8988T (cell line): ENCODE measurements around the gene COL27A1.
A peak's percentile ranks its signal among the peaks of the same experiment; 100 is the strongest.

Experiments used
- DNase-seq: peaks from one replicate; pipeline ENCODE4 v3.0.0; 2011

The COL27A1 gene

DNA sequence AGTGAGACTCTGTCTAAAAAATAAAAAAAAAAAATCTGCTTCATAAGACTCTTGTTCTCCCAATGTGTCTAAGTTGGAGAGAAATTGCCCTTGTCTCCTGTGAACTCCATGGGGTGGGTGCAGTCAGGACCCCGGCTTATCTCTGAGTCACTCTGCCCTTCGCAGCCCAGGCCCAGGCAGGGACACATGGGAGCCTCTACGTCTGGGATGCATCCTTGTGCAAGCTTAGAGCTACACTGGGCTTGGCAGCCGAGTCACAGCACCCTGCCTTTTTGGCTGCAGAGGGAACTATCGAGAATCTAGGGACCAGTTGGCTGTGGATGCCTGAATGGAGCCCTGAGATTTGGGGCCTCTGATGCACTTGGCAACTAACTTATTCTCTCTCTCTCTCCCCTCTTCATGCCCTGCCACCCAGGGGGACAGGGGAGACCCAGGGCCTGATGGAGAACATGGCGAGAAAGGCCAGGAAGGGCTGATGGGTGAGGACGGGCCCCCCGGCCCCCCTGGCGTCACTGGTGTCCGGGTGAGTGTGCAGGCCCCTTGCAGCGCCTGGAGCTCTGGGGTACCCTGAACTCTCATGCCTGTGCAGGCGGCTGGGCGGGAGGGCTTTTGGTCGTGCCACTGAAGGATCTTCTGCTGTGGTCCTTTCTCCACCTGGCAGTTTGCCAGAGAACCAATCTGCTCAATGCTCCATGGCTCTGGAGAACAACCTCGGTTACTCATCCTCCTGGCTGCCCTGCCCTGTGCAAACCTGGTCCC is 120.1 kb downstream of the COL27A1 start:
- peak; percentile 21 for DNase-seq

DNA sequence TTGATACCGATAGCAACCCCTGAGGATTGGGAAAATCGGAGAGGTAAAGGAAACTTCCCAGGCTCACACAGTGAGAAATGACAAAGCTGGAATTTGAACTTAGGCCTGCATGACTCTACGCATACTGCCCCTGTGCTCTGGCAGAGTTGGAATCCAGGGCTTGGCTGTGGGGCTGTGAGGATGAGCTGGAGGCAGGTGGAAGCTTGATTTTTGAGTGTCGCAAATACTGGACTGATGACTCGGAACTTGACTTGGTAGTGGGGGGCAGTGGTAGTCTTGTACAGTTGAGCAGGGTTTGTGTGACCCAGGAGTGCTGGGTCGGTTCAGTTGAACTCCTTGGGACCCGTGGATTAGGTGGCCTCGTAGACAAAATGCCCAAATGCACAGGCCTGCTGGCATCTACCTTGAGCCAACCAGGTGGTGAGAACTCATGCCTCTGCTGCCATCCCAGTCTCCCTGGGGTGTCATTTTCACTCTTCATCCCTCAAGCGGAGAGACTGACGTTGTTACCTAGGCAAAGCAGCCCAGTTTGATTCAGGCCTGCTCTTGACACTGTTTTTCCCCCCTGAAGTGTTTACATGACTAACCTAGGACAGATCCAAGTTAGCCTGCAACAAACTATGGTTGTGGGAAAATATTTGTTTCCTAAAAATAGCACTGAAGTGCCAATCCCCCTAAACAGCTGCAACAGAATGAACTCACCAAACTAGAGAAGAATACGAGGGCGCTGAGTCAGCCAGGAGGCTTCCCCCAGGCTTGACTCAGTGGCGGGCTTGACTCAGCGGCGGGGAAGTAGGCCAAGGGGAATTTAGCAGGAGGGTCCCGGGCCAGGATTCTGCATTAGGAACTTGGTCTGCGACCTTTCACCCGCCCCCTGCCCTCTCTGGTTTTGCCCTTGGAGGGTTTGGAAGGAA is 121.8 kb downstream of the COL27A1 start:
- peak; percentile 59 for DNase-seq

DNA sequence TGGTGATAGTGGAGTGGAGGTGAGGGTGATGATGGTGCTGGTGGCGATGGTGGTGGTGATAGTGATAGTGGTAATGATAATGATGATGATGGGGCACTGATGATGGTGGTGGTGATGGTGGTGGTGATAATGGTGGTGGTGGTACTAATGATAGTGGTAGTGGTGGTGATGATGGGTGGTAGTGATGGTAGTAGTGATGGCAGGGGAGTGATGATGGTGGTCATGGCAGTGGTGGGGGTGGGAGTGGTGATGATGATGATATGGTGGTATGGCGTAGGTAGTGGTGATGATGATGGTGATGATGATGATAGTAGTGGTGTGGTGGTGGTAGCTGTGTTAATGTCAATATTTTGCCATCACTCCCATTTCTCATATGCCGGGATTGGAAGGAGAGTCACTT is 123.0 kb downstream of the COL27A1 start:
- DNase-seq = no peak

DNA sequence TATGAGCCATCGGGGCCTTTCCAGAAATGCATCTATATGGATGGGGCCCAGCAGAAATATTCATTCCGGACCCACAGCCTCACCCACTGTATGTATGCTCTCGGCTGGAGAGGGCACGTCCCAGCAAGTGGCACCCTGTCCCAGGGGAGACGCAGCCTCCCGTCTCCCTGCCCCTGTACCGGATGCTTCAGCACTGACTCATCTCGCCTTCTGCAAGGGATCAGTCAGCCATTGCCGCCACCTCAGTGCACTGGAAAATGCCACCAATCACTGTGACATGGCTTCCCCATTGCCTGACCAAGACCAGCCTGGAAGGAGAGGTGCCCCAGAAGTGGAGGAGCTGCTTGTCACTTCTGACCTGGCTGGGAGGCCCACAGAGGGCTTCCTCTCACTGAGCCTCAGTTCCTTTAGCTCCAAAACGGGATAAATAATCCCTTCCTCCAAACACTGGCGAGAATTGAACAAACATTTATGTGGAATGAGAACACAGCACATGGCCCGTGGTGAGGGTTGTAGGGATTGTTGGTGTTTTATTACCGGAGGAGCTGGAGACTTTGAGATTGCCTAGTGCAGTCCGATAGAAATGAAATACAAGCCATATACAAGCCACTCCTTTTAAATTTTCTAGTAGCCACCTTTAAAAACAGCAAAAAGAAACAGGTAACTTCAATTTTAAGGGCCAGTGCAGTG is 123.7 kb downstream of the COL27A1 start:
- peak; percentile 52 for DNase-seq

DNA sequence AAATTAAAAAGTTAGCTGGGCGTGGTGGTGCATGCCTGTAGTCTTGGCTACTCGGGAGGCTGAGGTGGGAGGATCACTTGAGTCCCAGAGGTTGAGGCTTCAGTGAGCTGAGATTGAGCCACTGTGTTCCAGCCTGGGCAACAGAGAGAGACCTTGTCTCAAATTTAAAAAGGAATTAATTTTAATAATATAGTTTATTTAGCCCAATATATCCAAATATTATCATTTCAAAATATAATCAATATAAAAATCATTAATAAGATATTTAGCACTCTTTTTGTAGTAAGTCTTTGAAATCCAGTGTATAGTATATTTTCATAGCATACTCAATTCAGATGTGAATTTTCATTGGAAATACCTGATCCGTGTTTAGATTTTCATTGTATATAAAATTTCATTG is 124.4 kb downstream of the COL27A1 start:
- no peak for DNase-seq

DNA sequence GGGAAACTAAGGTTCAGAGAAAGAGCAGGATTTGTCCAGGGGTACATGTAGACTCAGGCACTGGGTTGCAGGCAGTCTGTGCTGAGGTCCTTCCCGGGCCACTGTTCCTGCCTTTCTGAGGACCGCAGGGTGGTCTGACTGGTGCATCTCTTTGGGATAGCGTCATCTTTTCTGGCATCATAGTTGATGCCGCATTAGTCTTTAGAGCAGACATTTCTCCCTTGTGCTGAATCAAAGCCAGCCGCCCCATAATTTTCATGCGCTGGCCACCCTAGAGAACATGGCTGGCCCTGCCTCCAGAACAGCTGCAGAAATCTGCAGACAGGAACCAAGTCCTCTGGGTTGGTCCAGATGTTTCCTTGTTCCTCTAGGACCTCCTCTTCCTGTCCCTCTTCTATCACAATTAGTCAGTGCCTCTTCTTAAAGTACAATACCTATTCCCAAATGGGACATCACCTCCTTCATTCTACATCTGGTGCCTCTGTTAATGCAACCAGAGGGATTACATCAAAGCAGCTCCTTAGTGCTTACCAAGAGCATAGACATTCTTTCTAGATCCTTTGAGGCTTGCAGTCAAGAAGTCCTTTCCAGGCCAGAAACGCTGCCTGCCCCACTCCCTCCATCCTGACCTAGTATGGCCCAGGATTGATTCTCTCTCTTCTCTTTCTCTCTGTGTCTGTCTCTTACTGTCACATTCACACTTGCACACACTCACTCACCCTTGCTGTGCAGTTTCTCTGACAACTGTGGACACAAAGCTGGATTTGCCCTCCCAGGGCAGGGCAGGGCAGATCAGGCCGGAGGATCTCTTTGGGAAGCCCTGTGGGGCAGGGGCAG is 125.5 kb downstream of the COL27A1 start:
- DNase-seq = no peak

DNA sequence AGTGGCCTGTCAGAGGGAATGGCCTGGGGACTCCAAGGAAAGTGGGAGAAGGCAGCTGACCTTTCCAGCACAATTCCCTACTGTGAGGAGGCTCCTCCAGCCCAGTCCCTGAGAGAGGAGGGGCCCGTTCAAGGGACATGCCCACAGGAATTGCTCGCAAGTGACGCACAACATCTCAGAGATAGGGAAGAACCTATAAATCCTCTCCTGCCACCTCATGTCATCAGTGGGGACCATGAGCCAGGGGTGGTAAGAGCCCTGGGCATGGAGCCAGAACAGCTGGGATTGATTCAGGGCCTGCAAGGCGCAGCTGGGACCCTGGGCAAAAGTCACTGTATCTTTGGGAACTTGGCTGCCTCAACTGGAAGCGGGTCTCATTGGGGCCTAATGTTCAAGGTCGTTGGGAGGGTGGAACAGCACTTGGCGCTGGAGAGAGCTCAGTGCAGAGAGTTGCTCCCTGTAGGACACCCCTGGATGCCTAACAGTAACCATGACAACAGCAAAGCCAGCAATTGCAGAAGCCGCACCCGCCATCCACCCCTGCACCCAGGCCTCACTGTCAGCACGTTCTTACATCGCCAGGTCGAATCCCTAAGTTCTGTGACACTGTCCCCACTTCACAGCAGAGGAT is 126.3 kb downstream of the COL27A1 start:
- DNase-seq = no peak

DNA sequence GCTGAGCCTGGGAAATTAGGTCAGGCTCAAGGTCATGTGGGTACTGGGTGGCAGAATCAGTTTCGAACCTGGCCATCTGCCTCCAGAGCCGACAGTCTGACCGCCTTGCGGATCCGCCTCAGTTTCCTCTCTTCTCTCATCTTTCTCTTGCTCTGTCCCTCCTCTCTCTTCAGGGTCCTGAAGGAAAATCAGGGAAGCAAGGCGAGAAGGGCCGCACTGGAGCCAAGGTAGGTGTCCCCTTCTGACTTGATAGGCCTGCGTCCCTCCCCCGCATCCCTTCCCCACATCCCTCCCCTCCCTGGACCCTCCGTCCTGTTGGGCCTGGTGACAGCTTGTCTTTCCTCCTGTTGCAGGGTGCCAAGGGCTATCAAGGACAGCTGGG is 126.8 kb downstream of the COL27A1 start:
- no peak for DNase-seq

DNA sequence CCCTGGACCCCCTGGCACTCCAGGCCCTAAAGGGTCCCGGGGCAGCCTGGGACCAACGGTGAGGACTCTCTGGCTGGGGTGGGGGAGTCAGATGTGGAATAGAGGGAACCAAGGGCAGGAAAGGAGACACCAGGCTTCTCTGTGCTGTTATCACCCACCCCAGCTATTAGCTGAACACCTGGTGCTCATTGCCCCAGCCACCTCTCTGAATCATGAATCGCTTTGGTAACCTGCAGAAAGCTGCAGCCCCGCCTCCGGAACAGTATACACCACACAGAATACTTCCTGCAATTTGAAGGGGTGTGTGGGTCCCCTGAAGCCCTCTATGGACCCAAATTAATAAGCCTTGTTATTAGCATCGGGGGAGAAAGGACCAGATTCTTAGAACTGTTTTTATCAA is 127.2 kb downstream of the COL27A1 start:
- DNase-seq = no peak

DNA sequence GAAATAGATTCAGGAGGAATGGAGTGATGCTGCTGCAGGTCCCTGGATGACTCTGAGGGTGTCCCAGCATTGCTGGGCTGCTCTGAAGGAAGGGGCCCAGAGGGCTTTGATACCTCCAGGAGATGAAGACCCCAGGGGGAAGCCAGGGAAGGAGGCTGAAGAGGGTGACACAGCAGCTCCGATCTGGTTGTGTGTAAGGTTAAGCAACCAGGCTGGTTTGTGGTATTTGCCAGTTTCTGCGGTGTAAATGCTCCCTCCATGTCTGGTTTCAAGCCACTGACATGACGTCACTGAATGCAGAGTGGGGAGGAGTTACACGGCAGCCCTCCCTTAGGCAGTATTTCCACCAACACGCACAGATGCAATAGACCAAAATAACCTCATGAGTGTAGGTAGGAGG is 127.6 kb downstream of the COL27A1 start:
- no peak for DNase-seq

DNA sequence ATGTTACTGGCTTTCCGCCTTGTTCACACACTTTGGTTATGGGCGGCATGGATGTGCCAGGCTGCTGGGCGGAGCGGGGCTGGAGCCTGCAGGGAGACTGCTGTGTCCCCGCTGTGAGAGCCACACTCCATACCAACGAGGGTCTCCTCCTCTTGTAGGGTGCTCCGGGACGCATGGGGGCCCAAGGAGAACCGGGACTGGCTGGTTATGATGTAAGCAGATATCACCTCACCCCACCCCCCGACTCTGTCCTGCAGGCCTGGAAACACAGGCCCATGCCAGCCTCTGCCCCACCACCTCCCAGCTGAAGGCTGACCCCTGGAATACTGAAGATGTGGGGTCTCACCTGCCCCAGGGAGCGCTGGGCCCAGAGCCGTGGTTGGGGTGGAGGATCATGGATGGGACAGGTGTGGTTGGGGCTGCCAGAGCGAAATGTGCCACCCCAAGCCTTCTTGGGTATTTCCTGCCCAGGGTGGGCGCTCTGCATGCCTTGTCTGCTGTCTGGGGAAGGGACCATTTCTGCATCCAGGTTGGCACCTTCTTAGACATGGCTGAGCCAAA is 128.3 kb downstream of the COL27A1 start:
- no peak for DNase-seq

DNA sequence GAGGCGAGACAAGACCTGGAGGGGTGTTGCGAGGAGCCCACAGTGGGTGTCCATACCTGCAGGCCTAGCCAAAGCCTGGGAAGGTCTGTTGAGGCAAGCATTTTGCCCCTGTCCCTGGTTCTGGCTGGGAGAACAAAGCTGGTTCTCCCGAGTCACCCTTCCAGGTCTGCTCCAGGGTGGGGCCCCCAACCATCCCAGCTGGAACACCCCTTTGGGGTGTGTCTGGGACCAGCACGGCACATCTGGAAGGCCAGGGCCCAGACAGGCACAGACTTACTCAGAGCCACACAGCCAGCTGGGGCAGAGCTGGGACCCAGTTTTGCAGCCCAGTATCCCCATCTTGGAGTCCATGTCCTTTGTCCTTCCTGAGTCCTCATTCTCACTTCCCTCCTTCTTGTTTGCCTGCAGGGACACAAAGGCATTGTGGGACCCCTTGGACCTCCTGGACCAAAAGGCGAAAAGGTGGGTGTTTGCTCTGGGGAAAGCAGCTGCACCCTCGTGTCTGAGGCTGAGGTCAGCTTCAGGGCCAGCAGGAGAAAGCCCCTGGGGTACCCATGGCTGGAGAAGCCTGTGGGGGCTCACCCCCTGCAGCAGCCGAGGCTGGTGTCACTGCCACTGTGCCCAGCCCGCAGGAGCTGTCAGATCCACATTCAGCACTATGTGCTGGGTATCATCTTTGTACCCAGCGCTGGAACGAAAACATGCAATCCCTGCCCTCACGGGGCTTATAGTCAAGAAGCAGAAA is 129.2 kb downstream of the COL27A1 start:
- peak; percentile 2 for DNase-seq

DNA sequence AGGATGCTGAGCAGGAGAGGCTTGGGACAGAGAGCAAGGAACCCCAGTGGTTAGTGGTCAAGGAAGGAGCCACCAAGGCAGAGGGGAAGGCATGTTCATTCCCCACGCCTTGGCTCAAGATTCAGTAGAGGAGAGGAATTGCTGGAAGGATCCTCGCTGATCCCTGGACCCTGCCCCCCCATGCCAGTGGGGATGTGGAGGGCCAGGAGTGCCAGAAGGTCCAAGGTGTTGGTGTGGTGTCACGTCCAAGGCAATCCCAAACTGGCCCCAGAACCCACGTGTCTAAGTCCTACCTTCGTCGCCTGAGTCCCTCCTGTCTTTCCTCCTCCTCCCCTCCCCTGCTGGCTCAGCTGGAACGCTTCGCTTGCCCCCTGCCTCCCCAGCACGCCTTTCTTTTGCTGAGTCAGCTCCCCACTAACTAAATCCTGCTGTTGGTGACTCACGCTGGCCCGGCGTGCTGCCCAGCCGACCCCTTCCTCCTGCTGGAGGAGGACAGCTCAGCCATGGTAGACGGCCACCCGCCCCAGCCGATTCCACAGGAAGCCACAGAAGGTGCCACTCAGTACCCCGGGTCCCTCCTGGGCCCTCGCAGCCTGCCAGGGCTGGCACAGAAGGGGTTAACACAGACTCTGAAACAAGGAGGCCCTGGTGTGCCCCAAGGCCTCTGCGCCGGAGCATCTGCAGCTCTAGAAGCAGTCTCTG is 130.0 kb downstream of the COL27A1 start:
- peak; percentile 8 for DNase-seq

DNA sequence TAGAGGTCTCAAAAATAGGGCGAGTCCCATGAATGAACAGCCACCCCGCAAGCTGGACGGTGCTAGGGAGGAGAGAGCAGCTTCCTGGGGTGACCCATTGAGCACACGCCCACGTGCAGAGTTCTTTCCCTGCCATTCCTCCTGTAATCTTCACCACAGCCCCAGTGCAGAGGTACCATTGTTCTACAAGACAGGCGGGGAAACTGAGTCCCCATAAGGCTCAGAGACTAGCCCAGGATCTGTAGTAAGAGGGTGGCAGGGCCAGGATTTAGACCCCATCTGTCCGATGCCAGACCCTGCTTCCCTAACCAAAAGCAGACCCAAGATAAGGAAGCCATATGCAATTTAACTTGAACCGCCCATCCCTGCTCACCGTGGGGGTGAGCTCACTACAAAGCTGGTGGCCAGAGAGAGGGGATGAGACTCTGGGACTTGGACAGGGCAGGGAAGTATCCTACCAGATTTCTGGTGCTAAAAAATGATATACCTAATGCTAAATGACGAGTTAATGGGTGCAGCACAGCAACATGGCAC is 130.9 kb downstream of the COL27A1 start:
- DNase-seq = peak; percentile 1

DNA sequence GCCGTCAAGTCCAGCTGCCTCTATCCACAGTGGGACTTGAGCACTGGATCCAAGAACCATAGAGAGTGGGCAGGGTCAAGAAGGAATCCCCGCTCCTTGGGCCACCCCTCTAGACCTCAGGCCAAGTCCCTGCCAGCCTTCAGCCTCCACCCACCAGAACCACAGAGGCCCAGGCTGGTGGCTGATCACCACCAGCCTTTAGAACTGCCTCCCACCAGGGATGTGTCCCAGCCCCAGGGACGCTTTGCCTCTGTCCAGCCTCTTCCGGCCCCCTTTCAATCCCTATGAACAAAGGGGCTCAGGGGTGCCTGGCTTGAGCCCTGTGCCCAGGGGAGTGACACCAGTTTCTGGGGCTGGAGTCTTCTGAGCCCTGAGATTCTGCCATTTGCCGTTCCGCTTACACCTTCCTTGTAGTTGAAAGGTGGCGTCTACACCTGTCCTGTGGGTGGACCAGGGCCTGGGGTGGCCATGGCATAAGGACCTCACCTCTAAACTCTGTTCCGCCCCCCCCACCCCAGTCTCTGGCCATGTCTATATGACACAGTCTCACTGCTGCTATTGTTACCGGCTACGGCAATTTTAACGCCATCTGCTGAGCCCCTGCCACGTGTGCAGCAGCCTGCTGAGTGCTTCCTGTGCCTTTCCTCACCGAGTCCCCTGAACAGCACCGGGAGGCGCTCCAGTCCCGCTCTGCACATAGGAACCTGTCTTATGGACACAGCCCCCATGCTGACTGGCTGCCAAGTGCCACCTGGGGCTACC is 131.8 kb downstream of the COL27A1 start:
- DNase-seq = peak; percentile 6

DNA sequence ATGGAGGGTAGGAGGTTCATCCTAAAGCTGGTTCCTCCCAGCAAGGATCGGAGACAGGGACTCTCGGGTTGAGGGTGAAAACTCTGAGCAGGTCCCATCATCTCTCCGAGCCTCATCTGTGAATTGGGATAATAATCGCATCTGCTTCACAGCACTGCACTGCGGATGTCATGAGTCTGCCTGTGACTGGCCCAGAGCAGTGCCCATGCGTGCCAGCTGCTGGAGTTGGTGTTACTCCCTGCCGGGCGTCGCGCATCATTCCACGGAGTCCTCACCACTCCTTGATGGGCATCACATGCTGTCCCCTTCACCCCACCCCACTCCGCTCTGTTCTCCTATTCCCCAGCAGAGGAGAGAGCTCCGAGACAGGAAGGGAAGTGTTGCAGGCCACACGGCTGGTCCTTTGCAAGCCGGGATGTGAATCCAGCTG is 132.4 kb downstream of the COL27A1 start:
- no peak for DNase-seq

DNA sequence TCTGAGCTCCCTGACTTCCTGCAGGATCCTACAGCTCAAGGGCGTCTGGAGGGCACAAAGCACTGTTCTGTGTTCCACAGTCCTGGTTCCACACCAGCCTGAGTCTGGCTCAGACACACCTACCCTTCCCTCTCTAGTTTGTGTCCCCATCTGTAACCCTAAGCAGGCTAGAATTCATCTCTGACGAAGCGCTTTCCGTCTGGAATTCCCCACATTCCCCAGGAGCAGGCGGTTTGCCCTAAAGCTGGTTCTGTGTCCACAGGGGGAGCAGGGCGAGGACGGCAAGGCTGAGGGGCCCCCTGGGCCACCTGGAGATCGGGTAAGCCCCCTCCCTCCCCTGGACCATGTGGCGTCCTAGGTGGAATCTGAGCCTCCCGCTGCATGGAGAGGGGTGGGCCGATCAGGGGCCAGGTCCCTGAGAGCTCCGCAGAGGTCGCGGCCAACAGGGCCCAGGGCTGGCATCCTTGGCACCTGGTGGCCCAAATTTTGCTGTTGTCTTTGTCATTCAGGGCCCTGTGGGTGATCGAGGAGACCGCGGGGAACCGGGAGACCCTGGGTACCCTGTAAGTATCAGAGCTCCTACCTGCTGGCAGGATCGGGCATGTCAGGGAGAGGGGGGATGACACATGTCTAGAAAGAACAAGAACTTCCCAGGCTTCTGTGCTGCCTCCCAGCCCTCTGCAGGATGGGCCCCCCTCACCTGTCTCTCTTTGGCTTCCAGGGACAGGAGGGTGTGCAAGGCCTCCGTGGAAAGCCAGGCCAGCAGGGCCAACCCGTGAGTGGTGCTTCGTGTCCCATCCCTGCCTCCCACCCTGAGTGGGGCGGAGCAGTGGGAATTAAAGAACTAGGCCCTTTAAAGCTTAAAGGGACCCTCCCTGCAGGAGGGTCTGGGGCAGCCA is 133.1 kb downstream of the COL27A1 start:
- peak; percentile 15 for DNase-seq

DNA sequence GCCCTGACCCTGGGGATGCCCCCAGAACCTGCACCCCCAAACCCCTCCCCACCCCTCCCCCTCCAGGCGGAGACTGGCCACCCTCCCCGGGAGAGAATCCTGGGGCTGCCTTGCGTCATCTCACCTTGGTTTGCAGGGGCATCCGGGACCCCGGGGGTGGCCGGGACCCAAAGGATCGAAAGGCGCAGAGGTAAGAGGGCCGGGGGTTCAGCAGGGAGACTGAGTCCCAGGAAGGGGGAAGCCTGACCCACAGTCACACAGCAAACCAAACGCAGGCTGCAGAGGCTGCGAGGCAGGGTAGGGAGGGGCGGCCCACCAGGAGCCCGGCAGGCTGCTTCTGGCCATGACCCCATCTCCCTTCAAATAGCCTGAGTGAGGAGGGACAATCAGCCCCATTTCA is 133.8 kb downstream of the COL27A1 start:
- DNase-seq = no peak
